ENCODE measurements around the gene ADA. TPM values are rescaled to one million over a fixed set of nuclear protein-coding genes. Genes with fewer than 3 reads are reported as not detected.
A peak's percentile ranks its signal among the peaks of the same experiment; 100 is the strongest.

Gene ADA
- total RNA-seq, 1 experiment from 2014 or later = 28.2 TPM

DNA sequence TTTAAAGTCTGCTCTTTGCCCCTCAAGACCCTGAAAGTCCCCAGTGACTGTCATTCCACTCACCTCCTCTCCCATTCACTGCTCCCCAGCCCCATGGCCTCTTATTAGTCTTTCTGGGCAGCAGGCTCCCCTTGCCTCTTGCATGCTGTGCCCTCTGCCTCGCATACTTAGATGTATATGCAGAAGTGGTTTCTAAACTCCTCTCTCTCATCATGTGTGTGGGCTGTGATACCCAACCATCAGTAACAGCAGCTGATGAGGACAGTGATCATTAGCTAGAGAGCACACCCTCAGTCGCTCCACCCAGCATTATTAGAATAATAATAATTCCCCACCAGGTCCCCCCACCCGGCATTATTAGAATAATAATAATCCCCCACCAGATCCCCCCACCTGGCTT lies 54.6 kb downstream of the ADA start:
- no peaks in the 10 kb centered on the region for H3K36me3 ChIP-seq (ENCODE audit: low read depth)
- H3K27me3 ChIP-seq (ENCODE audit: insufficient read depth, low read depth) = no peaks in the 10 kb centered on the region
- H2AFZ ChIP-seq = no peak overlapping the region
- intact Hi-C loops (cut with micrococcal nuclease; ENCODE audit: unreplicated experiment) = no loop called here
- H3F3A ChIP-seq (ENCODE audit: insufficient read depth, low read depth) = 0 out of 2 replicates have a peak, but pooled peaks cover 3% of the 10 kb centered on the region
- no peak overlapping the region for H3K4me2 ChIP-seq
- H3K9me3 ChIP-seq (ENCODE audit: insufficient read depth, low read depth) = no peaks in the 10 kb centered on the region
- peaks cover 21% of the 10 kb centered on the region for H3K4me1 ChIP-seq (replicated peaks; ENCODE audit: insufficient read depth)
- no peaks in the 10 kb centered on the region for H3K79me2 ChIP-seq (ENCODE audit: low read depth)
- ChIA-PET CTCF (interaction anchor here (0.6 kb wide), 1 partner anchor 314 kb away, joined by 5 read pairs; no protein-coding TSS in a partner anchor), POLR2A (ENCODE audit: unreplicated experiment) (no interaction called here)
- no TSS peak for BruUV-seq (replicated peaks)
- TF ChIP-seq CTCF (conservative IDR thresholded peaks at IDR 0.05) = no peak
- TF ChIP-seq EZH2 (IDR thresholded peaks at IDR 0.05; ENCODE audit: low read depth) = no peak
- no peaks in the 10 kb centered on the region for H3K9me2 ChIP-seq (ENCODE audit: insufficient read depth)
- H4K20me1 ChIP-seq (ENCODE audit: insufficient read depth) = no peaks in the 10 kb centered on the region
- no peak for DNase-seq
- no peak overlapping the region for H3K4me3 ChIP-seq
- no peak overlapping the region for H3K27ac ChIP-seq

GRCh38 chr20:44596010-44596409 lies 55.5 kb downstream of the ADA start:
- no peaks in the 10 kb centered on the region for H3K36me3 ChIP-seq (ENCODE audit: low read depth)
- H3F3A ChIP-seq (ENCODE audit: insufficient read depth, low read depth) = no peaks in the 10 kb centered on the region
- H3K4me3 ChIP-seq = no peak overlapping the region
- no peak overlapping the region for H3K27ac ChIP-seq
- BruUV-seq (replicated peaks) = no TSS peak
- peak in 1 of 2 experiments; percentile 83 for DNase-seq
- H3K4me1 ChIP-seq (replicated peaks; ENCODE audit: insufficient read depth) = peaks cover 21% of the 10 kb centered on the region
- POLR2A ChIA-PET (ENCODE audit: unreplicated experiment) = no interaction called here
- H3K9me3 ChIP-seq (ENCODE audit: insufficient read depth, low read depth) = no peaks in the 10 kb centered on the region
- no peaks in the 10 kb centered on the region for H4K20me1 ChIP-seq (ENCODE audit: insufficient read depth)
- intact Hi-C loops (cut with micrococcal nuclease; ENCODE audit: unreplicated experiment) = no loop called here
- H3K27me3 ChIP-seq (ENCODE audit: insufficient read depth, low read depth) = no peaks in the 10 kb centered on the region
- no peak overlapping the region for H3K4me2 ChIP-seq
- H3K9me2 ChIP-seq (ENCODE audit: insufficient read depth) = no peaks in the 10 kb centered on the region
- no peak overlapping the region for H2AFZ ChIP-seq
- CTCF ChIA-PET = no interaction called here
- TF ChIP-seq EZH2 (IDR thresholded peaks at IDR 0.05; ENCODE audit: low read depth) = no peak
- H3K79me2 ChIP-seq (ENCODE audit: low read depth) = no peaks in the 10 kb centered on the region

GRCh38 chr20:44594730-44595129 lies 56.8 kb downstream of the ADA start:
- Histone ChIP-seq H4K20me1 (ENCODE audit: insufficient read depth) (no peaks in the 10 kb centered on the region), H3K27me3 (ENCODE audit: insufficient read depth, low read depth) (no peaks in the 10 kb centered on the region), H3K9me3 (ENCODE audit: insufficient read depth, low read depth) (no peaks in the 10 kb centered on the region), H3F3A (ENCODE audit: insufficient read depth, low read depth) (no peaks in the 10 kb centered on the region), H2AFZ (no peak overlapping the region), H3K36me3 (ENCODE audit: low read depth) (no peaks in the 10 kb centered on the region), H3K4me3 (no peak overlapping the region), H3K9me2 (ENCODE audit: insufficient read depth) (no peaks in the 10 kb centered on the region), H3K27ac (no peak overlapping the region), H3K4me2 (no peak overlapping the region), H3K79me2 (ENCODE audit: low read depth) (no peaks in the 10 kb centered on the region), H3K4me1 (replicated peaks; ENCODE audit: insufficient read depth) (peaks cover 21% of the 10 kb centered on the region)
- no peak for DNase-seq
- no peak for TF ChIP-seq CTCF (conservative IDR thresholded peaks at IDR 0.05)
- no peak for TF ChIP-seq EZH2 (IDR thresholded peaks at IDR 0.05; ENCODE audit: low read depth)
- intact Hi-C loops (cut with micrococcal nuclease; ENCODE audit: unreplicated experiment) = no loop called here
- BruUV-seq (replicated peaks) = no TSS peak
- ChIA-PET CTCF (no interaction called here), POLR2A (ENCODE audit: unreplicated experiment) (no interaction called here)

- Histone ChIP-seq H3K4me3 (no peak overlapping the region), H3K79me2 (ENCODE audit: low read depth) (no peaks in the 10 kb centered on the region), H3K27ac (no peak overlapping the region), H3K4me1 (replicated peaks; ENCODE audit: insufficient read depth) (peaks cover 21% of the 10 kb centered on the region), H3F3A (ENCODE audit: insufficient read depth, low read depth) (no peaks in the 10 kb centered on the region), H2AFZ (no peak overlapping the region), H3K9me3 (ENCODE audit: insufficient read depth, low read depth) (no peaks in the 10 kb centered on the region), H3K4me2 (no peak overlapping the region), H4K20me1 (ENCODE audit: insufficient read depth) (no peaks in the 10 kb centered on the region), H3K9me2 (ENCODE audit: insufficient read depth) (no peaks in the 10 kb centered on the region), H3K27me3 (ENCODE audit: insufficient read depth, low read depth) (no peaks in the 10 kb centered on the region), H3K36me3 (ENCODE audit: low read depth) (no peaks in the 10 kb centered on the region)
- BruUV-seq (replicated peaks) = no TSS peak
- TF ChIP-seq EZH2 (IDR thresholded peaks at IDR 0.05; ENCODE audit: low read depth) (no peak), CTCF (conservative IDR thresholded peaks at IDR 0.05) (no peak)
- CTCF ChIA-PET = interaction anchor here (0.6 kb wide), 1 partner anchor 60 kb away, joined by 9 read pairs; no protein-coding TSS in a partner anchor
- POLR2A ChIA-PET (ENCODE audit: unreplicated experiment) = interaction anchor here (0.6 kb wide), 1 partner anchor 60 kb away, joined by 11 read pairs; no protein-coding TSS in a partner anchor
- DNase-seq = peak in 1 of 2 experiments; percentile 60
- intact Hi-C loops (cut with micrococcal nuclease; ENCODE audit: unreplicated experiment) = no loop called here
Observed at GRCh38 chr20:44593751-44594150, 57.7 kb downstream of the ADA start.

Measured in PC-9 (cell line).